Epithelial cell of esophagus (primary cell): ENCODE results near the gene UBE2U.
"Not testable (repeated sequence)": the region's sequence is repeated elsewhere in the genome, so short reads cannot be mapped to it uniquely, and the experiment has no call there.

ENCODE experiments used
- DNase-seq: peaks from one replicate; pipeline ENCODE4 v3.0.0; 2010; ENCODE audit warnings: low read depth
- H3K4me3 ChIP-seq: 2 replicates; pipeline ENCODE4 v1.5.1; 2011; ENCODE audit warnings: mild to moderate bottlenecking, low read length, control low read depth
- TF ChIP-seq, protein P1 (sequence below): IDR thresholded peaks from 2 replicates; pipeline ENCODE4 v1.5.1; 2011; ENCODE audit warnings: low read depth, mild to moderate bottlenecking, low read length, control low read depth, inconsistent platforms; ENCODE audit not compliant: insufficient read depth; ENCODE audit errors: missing control alignments

The UBE2U gene

DNA sequence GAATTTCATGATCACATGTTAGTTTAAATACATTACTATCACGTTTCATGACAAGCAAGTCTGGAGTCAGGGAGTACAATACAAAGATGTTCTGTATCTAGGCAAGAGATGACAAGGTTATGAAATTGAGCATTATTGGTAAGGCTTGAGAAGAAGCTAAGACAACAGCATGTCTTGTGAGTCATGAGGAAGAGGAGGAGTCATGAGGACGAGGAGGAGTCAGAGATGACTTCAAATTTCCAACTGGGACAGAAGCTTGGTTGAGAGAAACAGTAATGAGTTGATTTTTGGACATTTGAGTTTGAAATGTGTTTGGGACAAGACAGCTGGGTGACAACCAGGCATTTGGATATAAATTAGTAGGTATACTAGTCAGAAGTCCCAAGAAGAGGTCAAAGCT is 4.3 kb upstream of the UBE2U start:
- peak; percentile 46 for DNase-seq

DNA sequence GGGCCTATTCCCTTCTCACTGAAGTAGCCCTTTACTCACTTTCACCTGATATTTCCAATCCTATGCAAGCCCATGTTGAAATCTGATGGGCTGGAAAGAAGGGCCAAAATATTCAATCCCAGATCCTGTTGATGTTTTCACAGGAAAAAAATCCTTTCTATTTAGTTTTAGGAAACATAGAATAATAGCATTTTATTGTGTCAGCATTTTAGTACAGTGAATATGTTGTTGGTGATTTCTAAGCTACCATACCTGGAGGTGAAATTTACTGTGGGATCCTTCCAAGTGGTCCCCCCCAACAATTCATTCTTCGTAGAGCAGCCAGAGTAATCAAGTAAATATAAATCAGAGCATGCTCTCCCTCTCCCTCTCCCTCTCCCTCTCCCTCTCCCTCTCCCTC is 3.4 kb upstream of the UBE2U start:
- DNase-seq, result no peak
- H3K4me3 ChIP-seq, result no peak overlapping the region
- TF ChIP-seq, protein P1, sequence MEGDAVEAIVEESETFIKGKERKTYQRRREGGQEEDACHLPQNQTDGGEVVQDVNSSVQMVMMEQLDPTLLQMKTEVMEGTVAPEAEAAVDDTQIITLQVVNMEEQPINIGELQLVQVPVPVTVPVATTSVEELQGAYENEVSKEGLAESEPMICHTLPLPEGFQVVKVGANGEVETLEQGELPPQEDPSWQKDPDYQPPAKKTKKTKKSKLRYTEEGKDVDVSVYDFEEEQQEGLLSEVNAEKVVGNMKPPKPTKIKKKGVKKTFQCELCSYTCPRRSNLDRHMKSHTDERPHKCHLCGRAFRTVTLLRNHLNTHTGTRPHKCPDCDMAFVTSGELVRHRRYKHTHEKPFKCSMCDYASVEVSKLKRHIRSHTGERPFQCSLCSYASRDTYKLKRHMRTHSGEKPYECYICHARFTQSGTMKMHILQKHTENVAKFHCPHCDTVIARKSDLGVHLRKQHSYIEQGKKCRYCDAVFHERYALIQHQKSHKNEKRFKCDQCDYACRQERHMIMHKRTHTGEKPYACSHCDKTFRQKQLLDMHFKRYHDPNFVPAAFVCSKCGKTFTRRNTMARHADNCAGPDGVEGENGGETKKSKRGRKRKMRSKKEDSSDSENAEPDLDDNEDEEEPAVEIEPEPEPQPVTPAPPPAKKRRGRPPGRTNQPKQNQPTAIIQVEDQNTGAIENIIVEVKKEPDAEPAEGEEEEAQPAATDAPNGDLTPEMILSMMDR, result no peak

More for the DNA sequence above, 4.3 kb upstream of the UBE2U start:
- TF ChIP-seq, protein P1, result no peak
- no peak overlapping the region for H3K4me3 ChIP-seq

- no peak for DNase-seq
Measured at GRCh38 chr1:64209221-64209620, 5.8 kb downstream of the UBE2U start.

DNA sequence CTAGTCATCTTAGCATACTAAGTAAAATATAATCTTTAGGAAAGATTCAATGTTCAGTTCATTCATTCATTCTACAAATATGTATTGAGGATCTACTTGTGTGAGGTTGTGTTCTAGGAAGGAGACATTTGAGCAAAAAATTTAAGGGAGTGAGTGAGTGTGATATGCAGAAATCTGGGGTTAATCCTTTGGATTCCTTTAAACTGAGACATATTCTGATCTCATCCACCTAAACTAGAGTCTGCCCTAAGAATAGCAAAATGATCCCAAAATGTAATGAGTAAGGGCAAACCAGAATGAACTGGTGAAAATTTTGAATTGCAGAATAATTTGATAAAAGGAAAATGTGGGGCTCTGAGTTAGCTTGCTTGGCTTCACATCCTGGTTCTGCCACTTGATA is 8.6 kb downstream of the UBE2U start:
- TF ChIP-seq, protein P1, result no peak
- DNase-seq, result peak; percentile 9
- H3K4me3 ChIP-seq, result no peak overlapping the region

More at GRCh38 chr1:64209221-64209620, 5.8 kb downstream of the UBE2U start:
- TF ChIP-seq, protein P1, result no peak
- H3K4me3 ChIP-seq, result no peak overlapping the region

GRCh38 chr1:64215576-64215975 is 12.2 kb downstream of the UBE2U start:
- no peak for DNase-seq
- TF ChIP-seq, protein P1, result no peak
- no peak overlapping the region for H3K4me3 ChIP-seq

DNA sequence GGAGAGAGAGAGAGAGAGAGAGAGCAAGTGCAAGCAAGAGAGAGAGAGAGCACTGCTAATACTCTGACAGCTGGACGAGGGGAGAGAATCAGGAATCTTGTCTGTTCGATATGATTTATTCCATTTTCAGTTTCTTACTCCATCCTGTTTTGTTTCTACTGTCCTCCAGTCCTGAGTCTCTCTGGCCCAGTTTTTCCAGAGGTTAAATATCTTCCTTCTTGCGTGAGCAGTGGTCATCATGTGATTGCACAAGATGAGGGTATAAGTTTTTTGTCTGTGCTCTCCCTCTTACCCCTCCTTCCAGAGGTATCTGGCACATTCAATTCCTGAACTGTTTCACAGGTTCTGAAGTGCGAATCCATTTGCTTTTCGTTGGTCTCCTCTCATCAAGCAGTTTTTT is 16.8 kb downstream of the UBE2U start:
- no peak overlapping the region for H3K4me3 ChIP-seq
- TF ChIP-seq, protein P1, result no peak
- DNase-seq, result no peak

DNA sequence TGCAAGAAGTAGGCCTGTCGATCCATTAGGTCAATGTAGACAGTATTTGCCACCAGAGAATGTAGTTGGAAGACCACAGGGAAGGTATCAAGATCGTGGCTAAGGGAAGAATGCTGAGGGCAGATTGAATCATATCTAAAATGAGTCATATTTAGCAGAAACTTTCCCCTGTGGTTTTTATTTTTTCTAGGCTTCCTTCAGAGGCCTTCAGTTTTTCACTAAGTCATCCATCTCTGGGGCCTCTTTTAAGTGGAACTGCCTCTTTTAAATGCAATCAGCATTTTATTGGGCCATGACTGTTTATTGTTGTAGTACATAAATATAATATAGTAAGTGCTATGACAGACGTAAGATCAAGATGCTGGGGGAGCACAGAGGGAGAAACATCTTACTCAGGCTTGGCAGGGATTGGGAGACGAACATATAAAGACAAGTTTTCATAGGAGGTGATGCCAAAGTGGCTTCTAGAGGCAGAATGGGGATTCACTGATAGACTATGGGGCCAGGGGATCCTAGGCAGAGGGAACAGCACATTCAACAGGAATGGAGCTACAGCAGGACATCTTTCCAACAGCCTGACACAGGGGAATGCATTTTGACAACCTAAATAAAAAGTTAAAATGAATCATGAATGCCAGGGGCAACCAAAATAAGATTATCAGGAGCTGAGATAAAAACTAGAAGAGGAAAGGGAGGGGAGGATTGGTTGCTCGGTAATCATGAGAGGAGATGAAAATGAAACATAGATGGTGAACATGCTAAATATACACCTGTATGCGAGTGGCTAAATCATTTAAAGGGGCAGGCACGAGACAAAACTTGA is 20.1 kb downstream of the UBE2U start:
- TF ChIP-seq, protein P1, result no peak
- H3K4me3 ChIP-seq, result no peak overlapping the region
- peak; percentile 62 for DNase-seq

DNA sequence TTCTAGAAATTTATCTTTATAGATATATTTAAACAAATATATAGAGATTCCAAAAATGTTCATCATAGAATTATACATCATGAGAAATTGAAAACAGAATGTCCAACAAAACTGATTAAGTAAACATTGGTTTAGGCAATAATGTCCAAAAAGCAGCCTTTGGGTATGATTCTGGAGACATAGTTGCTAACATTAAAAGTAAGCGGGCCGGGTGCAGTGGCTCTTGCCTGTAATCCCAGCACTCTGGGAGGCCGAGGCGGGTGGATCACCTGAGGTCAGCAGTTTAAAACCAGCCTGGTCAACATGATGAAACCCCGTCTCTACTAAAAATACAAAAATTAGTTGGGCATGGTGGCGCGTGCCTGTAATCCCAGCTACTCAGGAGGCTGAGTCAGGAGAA is 20.8 kb downstream of the UBE2U start:
- DNase-seq, result not testable (repeated sequence)

More for the DNA sequence above, 20.8 kb downstream of the UBE2U start:
- not testable (repeated sequence) for H3K4me3 ChIP-seq
